H1 (cell line): ENCODE data around the gene GPR157. TPM values are rescaled to one million over a fixed set of nuclear protein-coding genes. Genes with fewer than 3 reads are reported as not detected.

Experiments used
- SP1 ChIP-seq: IDR thresholded peaks from 2 replicates; pipeline ENCODE4 v1.6.1; 2011; ENCODE audit warnings: low read depth, low read length
- TBP ChIP-seq: IDR thresholded peaks from 2 replicates; pipeline ENCODE4 v1.6.1; 2011; ENCODE audit warnings: low read depth, low read length, improper control_type of control experiment
- YY1 ChIP-seq: IDR thresholded peaks from 2 replicates; pipeline ENCODE4 v1.6.1; 2011; ENCODE audit warnings: low read depth, mild to moderate bottlenecking, low read length
- polyA plus RNA-seq, 7 experiments: library from polyadenylated mRNA; depleted of rRNA in 3 of 7; stranded (reverse) in 5 of 7; unstranded in 2 of 7; fragments of >200 nt in 5 of 7; fragments of 200-250 nt in 2 of 7; gene quantifications; 1 replicate in 5 of 7; 2 replicates in 1 of 7; 4 replicates in 1 of 7; pipeline versions ENCODE4 v1.2.1 to v1.2.3, GENCODE V29; 2011 to 2013; ENCODE audit warnings: missing spikeins in 2 of 7, mixed read lengths in 2 of 7
- total RNA-seq: library from RNA; stranded (reverse); fragmentation: NEBNext Ultra II Directional; extraction: Animal tissue kit (Norgen Biotek cat#: 25700); gene quantifications from 2 replicates; pipeline ENCODE4 v1.2.1, GENCODE V29; 2021
- TF ChIP-seq, protein P1 (sequence below): IDR thresholded peaks from 2 replicates; pipeline ENCODE4 v1.6.1; 2011; ENCODE audit warnings: low read length, improper control_type of control experiment

Gene GPR157
- total and polyA plus RNA-seq, 2 of the 8 experiments (the other 6 are each of a cell fraction or from before 2014, with no cell fraction given), result 1.0 to 11.0 TPM

DNA sequence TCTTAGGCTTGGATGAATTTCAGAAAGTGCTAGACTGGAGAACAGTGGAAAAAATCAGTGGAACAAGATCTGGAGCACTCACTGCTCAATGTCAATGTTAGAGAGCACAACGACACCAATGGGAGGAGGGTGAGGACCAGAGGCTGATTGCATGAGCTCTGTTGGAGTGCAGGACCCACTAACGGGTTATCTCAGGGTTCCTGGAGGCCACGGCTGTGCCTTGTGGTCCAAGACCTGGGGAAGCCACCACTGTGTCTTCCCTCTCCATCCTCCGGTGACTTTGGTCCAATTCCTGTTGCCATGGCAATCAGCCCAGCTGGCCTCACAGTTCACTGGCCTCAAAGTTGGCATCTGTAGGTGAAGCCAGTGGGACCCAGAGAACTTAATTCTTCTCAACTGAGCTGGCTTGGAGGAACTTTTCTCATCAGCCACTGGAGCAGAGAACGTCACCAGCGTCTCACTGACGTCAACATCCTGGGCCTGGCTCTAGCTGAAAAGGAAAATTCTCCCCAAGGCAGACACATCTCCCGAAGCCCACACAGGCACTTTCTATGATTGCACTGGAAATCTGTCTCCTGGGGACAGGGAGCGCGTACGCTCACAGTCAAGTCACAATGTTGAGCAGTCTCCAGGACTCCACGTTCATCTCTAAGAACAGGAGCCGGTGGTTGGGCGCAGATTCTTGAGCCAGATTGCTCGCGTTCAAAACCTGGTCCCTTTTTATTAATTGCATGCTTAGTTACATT lies 21.9 kb upstream of the GPR157 start (continued):
- TF ChIP-seq, protein P1, sequence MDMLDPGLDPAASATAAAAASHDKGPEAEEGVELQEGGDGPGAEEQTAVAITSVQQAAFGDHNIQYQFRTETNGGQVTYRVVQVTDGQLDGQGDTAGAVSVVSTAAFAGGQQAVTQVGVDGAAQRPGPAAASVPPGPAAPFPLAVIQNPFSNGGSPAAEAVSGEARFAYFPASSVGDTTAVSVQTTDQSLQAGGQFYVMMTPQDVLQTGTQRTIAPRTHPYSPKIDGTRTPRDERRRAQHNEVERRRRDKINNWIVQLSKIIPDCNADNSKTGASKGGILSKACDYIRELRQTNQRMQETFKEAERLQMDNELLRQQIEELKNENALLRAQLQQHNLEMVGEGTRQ, result no peak
- no peak for TF ChIP-seq YY1
- TF ChIP-seq TBP, result no peak
- no peak for TF ChIP-seq SP1
